ENCODE measurements around the gene NSRP1. TPM values are rescaled to one million over a fixed set of nuclear protein-coding genes. Genes with fewer than 3 reads are reported as not detected.
"Not testable (repeated sequence)": the region's sequence is repeated elsewhere in the genome, so short reads cannot be mapped to it uniquely, and the experiment has no call there.

Gene NSRP1
- total and polyA plus RNA-seq, 4 donors: 12.9 to 29.2 (median 21.3) TPM

DNA sequence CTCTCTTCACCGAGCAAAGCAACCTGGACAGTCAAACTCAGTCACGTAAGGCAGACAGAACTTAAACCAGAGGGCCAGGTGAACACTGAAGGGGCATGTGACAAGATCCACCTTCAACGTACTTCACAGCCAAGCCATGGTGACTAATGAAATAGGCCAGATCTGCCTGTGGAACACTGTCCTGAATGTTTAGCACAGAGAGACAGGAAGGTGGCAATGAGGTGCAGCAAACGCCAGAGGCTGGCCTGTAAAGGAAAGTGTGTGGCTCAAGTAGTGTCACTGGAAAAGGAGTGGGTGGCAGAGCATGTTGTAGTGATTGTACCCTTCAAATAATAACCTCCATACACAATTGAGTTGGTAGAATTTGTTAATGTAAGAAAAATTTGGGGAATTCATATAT, 80.8 kb downstream of the NSRP1 start:
- no peak overlapping the region for H3K27ac ChIP-seq (ENCODE audit: low read depth, low read length)
- DNase-seq (ENCODE audit: low read depth in 4 of 6, low spot score in 6 of 6): no peak
- no peaks in the 10 kb centered on the region for H3K9me3 ChIP-seq (ENCODE audit: control insufficient read depth, insufficient read depth, low read length)
- H3K4me1 ChIP-seq (ENCODE audit: control insufficient read depth, insufficient read depth, low read length): no peaks in the 10 kb centered on the region
- no peaks in the 10 kb centered on the region for H3K27me3 ChIP-seq (ENCODE audit: control insufficient read depth, insufficient read depth, low read length)
- no peaks in the 10 kb centered on the region for H3K36me3 ChIP-seq (ENCODE audit: control insufficient read depth, insufficient read depth, low read length)
- H3K4me3 ChIP-seq (ENCODE audit: low read depth, low read length): no peak overlapping the region
- WGBS (ENCODE audit: insufficient coverage): 100% methylated on average over 2 of the region's 4 CpGs

DNA sequence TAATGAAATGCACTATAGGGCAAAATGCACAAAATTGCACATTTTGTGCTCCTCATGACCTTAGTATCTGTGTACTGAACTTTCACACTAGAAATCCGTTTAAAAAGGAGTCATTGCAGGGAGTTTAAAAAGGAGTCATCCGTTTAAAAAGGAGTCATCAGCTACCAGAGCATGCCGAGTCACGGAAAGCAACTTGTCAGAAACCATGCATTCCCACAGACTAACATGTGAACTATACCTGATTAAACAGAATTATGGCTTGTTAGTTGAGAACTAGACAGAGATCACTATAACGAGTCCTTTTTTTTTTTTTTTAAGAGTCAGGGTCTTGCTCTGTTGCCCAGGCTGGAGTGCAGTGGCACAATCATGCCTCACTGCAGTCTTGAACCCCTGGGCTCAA, 83.0 kb downstream of the NSRP1 start:
- Histone ChIP-seq H3K4me3 (ENCODE audit: low read depth, low read length) (no peak overlapping the region), H3K27ac (ENCODE audit: low read depth, low read length) (no peak overlapping the region), H3K27me3 (ENCODE audit: control insufficient read depth, insufficient read depth, low read length) (no peaks in the 10 kb centered on the region), H3K9me3 (ENCODE audit: control insufficient read depth, insufficient read depth, low read length) (no peaks in the 10 kb centered on the region), H3K36me3 (ENCODE audit: control insufficient read depth, insufficient read depth, low read length) (no peaks in the 10 kb centered on the region), H3K4me1 (ENCODE audit: control insufficient read depth, insufficient read depth, low read length) (no peaks in the 10 kb centered on the region)
- 93% methylated on average over 3 of the region's 5 CpGs for WGBS (ENCODE audit: insufficient coverage)
- DNase-seq (ENCODE audit: low read depth in 4 of 6, low spot score in 6 of 6): no peak

DNA sequence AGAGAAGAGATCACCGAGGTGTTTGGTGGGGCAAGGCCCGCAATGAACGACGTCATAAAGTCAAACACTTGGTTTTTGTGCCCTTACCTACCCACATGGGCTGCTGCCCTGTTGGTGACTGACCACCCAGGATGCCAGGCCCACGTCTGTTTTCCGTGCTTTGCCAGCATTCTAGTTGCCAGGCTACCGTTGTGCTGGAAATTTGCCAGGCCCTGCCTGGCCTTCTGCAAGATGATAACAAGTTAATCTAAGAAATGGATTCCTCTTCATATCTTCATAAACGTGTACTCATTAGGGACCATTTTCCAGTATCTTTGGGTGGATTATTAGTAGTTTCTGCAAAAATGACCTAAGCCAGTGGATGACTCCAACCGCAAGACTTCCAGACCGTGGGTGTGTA, 83.5 kb downstream of the NSRP1 start:
- peak in 1 of 6 donors; percentile 1 for DNase-seq (ENCODE audit: low read depth in 4 of 6, low spot score in 6 of 6)
- Histone ChIP-seq H3K4me3 (ENCODE audit: low read depth, low read length) (no peak overlapping the region), H3K9me3 (ENCODE audit: control insufficient read depth, insufficient read depth, low read length) (no peaks in the 10 kb centered on the region), H3K36me3 (ENCODE audit: control insufficient read depth, insufficient read depth, low read length) (no peaks in the 10 kb centered on the region), H3K4me1 (ENCODE audit: control insufficient read depth, insufficient read depth, low read length) (no peaks in the 10 kb centered on the region), H3K27ac (ENCODE audit: low read depth, low read length) (no peak overlapping the region), H3K27me3 (ENCODE audit: control insufficient read depth, insufficient read depth, low read length) (no peaks in the 10 kb centered on the region)
- 64% methylated on average over 6 of the region's 10 CpGs for WGBS (ENCODE audit: insufficient coverage)

DNA sequence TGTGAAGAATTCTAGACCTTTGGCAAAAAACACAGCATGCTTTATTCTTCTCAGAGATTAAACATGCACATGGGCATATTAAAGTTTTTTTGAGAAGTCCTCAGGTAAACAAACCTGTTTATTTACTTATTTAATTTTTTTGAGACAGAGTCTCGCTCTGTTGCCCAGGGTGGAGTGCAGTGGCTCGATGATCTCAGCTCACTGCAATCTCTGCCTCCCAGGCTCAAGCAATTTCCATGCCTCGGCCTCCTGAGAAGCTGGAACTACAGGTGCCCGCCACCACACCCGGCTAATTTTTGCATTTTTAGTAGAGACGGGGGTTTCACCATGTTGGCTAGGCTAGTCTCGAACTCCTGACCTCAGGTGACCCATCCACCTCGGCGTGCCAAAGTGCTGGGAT, 84.0 kb downstream of the NSRP1 start:
- 98% methylated on average over 8 of the region's 9 CpGs for WGBS (ENCODE audit: insufficient coverage)
- not testable (repeated sequence) for H3K36me3 ChIP-seq (ENCODE audit: control insufficient read depth, insufficient read depth, low read length); DNase-seq (ENCODE audit: low read depth in 4 of 6, low spot score in 6 of 6); H3K27me3 ChIP-seq (ENCODE audit: control insufficient read depth, insufficient read depth, low read length); H3K9me3 ChIP-seq (ENCODE audit: control insufficient read depth, insufficient read depth, low read length); H3K27ac ChIP-seq (ENCODE audit: low read depth, low read length); H3K4me3 ChIP-seq (ENCODE audit: low read depth, low read length); H3K4me1 ChIP-seq (ENCODE audit: control insufficient read depth, insufficient read depth, low read length)

DNA sequence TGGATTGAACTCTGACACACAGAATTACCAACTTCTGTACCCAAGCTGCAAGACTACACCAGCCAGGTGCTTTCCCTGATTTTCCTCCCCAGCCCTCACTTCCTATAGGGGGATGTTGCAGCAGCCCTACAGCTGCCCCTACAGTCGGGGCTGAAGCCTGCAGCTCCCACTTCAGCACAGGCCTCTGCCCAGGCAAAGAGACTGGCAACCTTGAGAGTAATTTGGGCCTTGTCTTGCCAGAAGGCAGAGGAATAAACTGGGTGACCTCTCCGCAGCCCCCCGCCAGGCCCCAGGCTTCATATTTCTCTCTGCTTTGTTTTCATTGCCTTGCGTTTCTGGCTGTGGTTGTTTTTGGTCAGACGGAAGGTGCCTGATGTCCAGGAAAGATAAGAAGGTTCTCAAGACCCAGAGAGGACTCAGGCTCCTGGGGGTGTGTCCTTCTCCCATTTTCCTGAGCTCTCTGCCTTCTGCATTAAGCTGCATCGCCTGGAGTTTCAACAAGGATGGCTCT, 86.9 kb downstream of the NSRP1 start:
- 69% methylated on average over 5 of the region's 6 CpGs for WGBS (ENCODE audit: insufficient coverage)
- DNase-seq (ENCODE audit: low read depth in 4 of 6, low spot score in 6 of 6): no peak
- H3K27me3 ChIP-seq (ENCODE audit: control insufficient read depth, insufficient read depth, low read length): no peaks in the 10 kb centered on the region

DNA sequence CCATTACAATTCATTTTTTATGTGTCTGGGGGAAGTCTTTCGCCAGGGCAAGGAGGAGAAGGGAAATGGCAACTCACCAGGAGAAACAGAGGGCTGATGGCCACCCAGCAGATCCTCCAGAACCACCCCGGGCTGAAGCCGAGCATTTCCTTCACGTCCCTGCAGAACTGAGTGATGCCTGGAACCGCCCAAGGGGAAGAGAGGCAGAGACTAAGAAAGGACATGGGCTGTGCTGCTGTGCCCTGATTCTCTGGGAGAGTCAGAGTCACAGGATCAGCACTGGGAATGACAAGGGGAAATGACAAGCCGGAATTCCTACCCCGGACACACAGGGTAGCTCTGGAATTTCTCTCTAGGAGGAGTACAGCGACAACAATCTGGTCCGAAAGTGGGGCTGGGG, 91.0 kb downstream of the NSRP1 start:
- H3K9me3 ChIP-seq (ENCODE audit: control insufficient read depth, insufficient read depth, low read length): no peaks in the 10 kb centered on the region
- DNase-seq (ENCODE audit: low read depth in 4 of 6, low spot score in 6 of 6): no peak
- H3K27me3 ChIP-seq (ENCODE audit: control insufficient read depth, insufficient read depth, low read length): no peaks in the 10 kb centered on the region
- no peak overlapping the region for H3K27ac ChIP-seq (ENCODE audit: low read depth, low read length)
- H3K4me3 ChIP-seq (ENCODE audit: low read depth, low read length): no peak overlapping the region
- H3K4me1 ChIP-seq (ENCODE audit: control insufficient read depth, insufficient read depth, low read length): no peaks in the 10 kb centered on the region
- WGBS (ENCODE audit: insufficient coverage): 78% methylated on average over 8 of the region's 9 CpGs
- H3K36me3 ChIP-seq (ENCODE audit: control insufficient read depth, insufficient read depth, low read length): no peaks in the 10 kb centered on the region

More for the DNA sequence above, 86.9 kb downstream of the NSRP1 start:
- Histone ChIP-seq H3K27ac (ENCODE audit: low read depth, low read length) (no peak overlapping the region), H3K9me3 (ENCODE audit: control insufficient read depth, insufficient read depth, low read length) (no peaks in the 10 kb centered on the region), H3K4me1 (ENCODE audit: control insufficient read depth, insufficient read depth, low read length) (no peaks in the 10 kb centered on the region), H3K36me3 (ENCODE audit: control insufficient read depth, insufficient read depth, low read length) (no peaks in the 10 kb centered on the region), H3K4me3 (ENCODE audit: low read depth, low read length) (no peak overlapping the region)

DNA sequence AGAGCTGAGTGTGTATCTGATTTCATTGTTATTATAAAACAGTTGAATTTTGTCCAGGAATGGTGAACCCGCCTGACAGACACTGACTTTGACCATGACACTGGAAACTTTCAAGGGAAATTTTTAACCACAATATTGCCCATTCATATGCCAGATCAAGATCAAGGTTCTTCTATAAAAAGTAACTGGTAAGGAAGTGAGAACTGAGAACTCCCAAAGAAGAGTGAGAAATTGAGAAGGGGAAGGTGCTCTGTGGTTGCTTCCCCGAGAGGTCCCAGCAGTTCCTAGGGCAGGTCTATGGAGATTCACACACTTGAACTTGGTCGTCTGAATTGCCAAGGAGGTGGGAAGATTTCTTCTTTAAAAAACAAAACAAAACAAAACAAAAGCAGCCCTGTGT, 91.6 kb downstream of the NSRP1 start:
- WGBS (ENCODE audit: insufficient coverage): 90% methylated on average over 2 of the region's 3 CpGs
- no peaks in the 10 kb centered on the region for H3K4me1 ChIP-seq (ENCODE audit: control insufficient read depth, insufficient read depth, low read length)

DNA sequence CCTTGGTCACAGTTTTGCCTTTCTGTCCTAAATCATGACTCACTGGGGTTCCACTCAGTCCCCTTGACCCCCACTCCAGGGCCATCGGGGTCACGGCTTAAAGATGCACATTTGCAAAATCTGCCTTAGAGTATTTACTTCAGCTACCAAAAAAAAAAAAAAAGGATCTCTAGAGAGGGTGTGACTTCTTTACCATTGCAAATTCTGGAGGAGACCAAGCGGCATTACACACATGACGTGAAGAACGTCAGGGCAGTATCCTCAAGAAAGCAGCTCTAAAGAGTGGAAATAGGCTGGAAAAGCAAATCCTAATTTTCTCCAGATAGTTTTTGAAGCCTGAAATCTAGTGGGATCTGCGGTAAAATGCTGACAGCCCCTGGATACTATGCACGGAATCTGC, 93.3 kb downstream of the NSRP1 start:
- Histone ChIP-seq H3K36me3 (ENCODE audit: control insufficient read depth, insufficient read depth, low read length) (no peaks in the 10 kb centered on the region), H3K4me3 (ENCODE audit: low read depth, low read length) (no peak overlapping the region), H3K27ac (ENCODE audit: low read depth, low read length) (no peak overlapping the region), H3K27me3 (ENCODE audit: control insufficient read depth, insufficient read depth, low read length) (no peaks in the 10 kb centered on the region), H3K4me1 (ENCODE audit: control insufficient read depth, insufficient read depth, low read length) (no peaks in the 10 kb centered on the region), H3K9me3 (ENCODE audit: control insufficient read depth, insufficient read depth, low read length) (no peaks in the 10 kb centered on the region)
- WGBS (ENCODE audit: insufficient coverage): 92% methylated on average over 2 of the region's 7 CpGs
- DNase-seq (ENCODE audit: low read depth in 4 of 6, low spot score in 6 of 6): no peak

More for the DNA sequence above, 91.6 kb downstream of the NSRP1 start:
- no peak overlapping the region for H3K27ac ChIP-seq (ENCODE audit: low read depth, low read length)
- DNase-seq (ENCODE audit: low read depth in 4 of 6, low spot score in 6 of 6): no peak
- no peaks in the 10 kb centered on the region for H3K27me3 ChIP-seq (ENCODE audit: control insufficient read depth, insufficient read depth, low read length)
- no peaks in the 10 kb centered on the region for H3K9me3 ChIP-seq (ENCODE audit: control insufficient read depth, insufficient read depth, low read length)
- no peaks in the 10 kb centered on the region for H3K36me3 ChIP-seq (ENCODE audit: control insufficient read depth, insufficient read depth, low read length)
- H3K4me3 ChIP-seq (ENCODE audit: low read depth, low read length): no peak overlapping the region

DNA sequence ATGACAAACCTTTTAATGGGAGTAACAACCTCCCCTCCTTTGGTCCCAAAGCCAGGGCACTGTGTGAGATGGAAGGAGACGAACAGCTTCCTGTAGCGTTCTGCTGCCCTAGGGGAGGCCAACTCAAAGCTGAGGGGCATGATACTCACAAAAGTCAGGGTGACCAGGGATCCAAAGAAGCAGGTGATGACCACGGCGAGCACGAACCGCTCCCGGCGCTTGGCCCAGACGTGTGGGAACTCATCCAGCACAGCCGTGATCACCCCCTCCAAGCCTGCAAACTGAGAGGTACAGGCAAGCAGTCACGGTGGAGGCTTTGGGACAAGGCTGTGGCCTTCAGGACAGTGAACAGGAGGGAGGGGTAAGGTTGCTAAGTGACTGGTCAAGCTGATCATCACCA, 93.8 kb downstream of the NSRP1 start:
- H3K4me3 ChIP-seq (ENCODE audit: low read depth, low read length): no peak overlapping the region
- no peak overlapping the region for H3K27ac ChIP-seq (ENCODE audit: low read depth, low read length)
- H3K27me3 ChIP-seq (ENCODE audit: control insufficient read depth, insufficient read depth, low read length): no peaks in the 10 kb centered on the region
- no peaks in the 10 kb centered on the region for H3K4me1 ChIP-seq (ENCODE audit: control insufficient read depth, insufficient read depth, low read length)
- 89% methylated on average over 9 of the region's 11 CpGs for WGBS (ENCODE audit: insufficient coverage)
- H3K36me3 ChIP-seq (ENCODE audit: control insufficient read depth, insufficient read depth, low read length): no peaks in the 10 kb centered on the region
- H3K9me3 ChIP-seq (ENCODE audit: control insufficient read depth, insufficient read depth, low read length): no peaks in the 10 kb centered on the region
- DNase-seq (ENCODE audit: low read depth in 4 of 6, low spot score in 6 of 6): no peak

DNA sequence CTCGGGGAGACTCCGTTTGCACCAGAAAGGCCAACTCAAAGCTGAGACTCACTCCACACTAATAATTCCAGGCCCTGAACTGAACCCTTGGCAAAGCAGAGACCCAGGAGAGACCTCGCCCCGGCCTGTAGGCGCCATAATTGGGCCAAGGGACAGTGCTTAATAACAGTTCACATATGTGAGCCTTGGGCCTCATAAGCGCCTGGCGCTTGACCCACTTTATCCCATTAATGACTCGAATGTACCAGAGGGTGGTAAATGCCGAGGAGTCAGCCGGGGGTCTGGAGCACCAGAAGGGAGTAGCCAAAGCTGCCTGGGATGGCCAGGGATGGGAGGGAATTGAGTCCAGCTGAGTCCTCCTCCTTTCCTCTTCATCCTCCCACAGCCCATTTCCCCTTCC, 94.3 kb downstream of the NSRP1 start:
- 79% methylated on average over 5 of the region's 10 CpGs for WGBS (ENCODE audit: insufficient coverage)
- H3K36me3 ChIP-seq (ENCODE audit: control insufficient read depth, insufficient read depth, low read length): no peaks in the 10 kb centered on the region
- no peak overlapping the region for H3K4me3 ChIP-seq (ENCODE audit: low read depth, low read length)
- no peaks in the 10 kb centered on the region for H3K9me3 ChIP-seq (ENCODE audit: control insufficient read depth, insufficient read depth, low read length)
- no peaks in the 10 kb centered on the region for H3K4me1 ChIP-seq (ENCODE audit: control insufficient read depth, insufficient read depth, low read length)
- H3K27me3 ChIP-seq (ENCODE audit: control insufficient read depth, insufficient read depth, low read length): no peaks in the 10 kb centered on the region
- H3K27ac ChIP-seq (ENCODE audit: low read depth, low read length): no peak overlapping the region
- DNase-seq (ENCODE audit: low read depth in 4 of 6, low spot score in 6 of 6): no peak

All from spinal cord (tissue), 10 donors.